ENCODE data around the gene CHP1. TPM values are rescaled to one million over a fixed set of nuclear protein-coding genes. Genes with fewer than 3 reads are reported as not detected.

Gene CHP1
- total and polyA plus RNA-seq, 8 donors: 59.6 to 387 (median 118) TPM

GRCh38 chr15:41283653-41284426, 52.8 kb downstream of the CHP1 start:
- WGBS, 5 donors: 0 to 1% (median 0%) methylated on average over 36 to 61 of the region's 61 CpGs
- intact Hi-C loops (cut with DNase I; ENCODE audit: low total_unique reads): no loop called here
- Histone ChIP-seq H3K27ac (peak overlapping the region; percentile 90 to 97 (median 96)), H3K4me1 (peaks cover 15 to 50% (median 43%) of the 10 kb centered on the region in 4 donors), H3K4me3 (peak overlapping the region; percentile 80 to 98 (median 94)), H3K9me3 (no peaks in the 10 kb centered on the region), H3K36me3 (peaks cover 36 to 56% (median 54%) of the 10 kb centered on the region in 4 donors), H3K27me3 (no peaks in the 10 kb centered on the region)
- TF ChIP-seq CTCF (IDR thresholded peaks at IDR 0.05): no peak
- peak in 2 of 4 donors; percentile 81 to 89 for TF ChIP-seq POLR2A (IDR thresholded peaks at IDR 0.05)
- TF ChIP-seq POLR2AphosphoS5 (IDR thresholded peaks at IDR 0.05): peak; percentile 80 to 94 (median 92)
- TF ChIP-seq EP300 (IDR thresholded peaks at IDR 0.05): no peak
- DNase-seq: peak; percentile 99 to 100

- H3K27ac ChIP-seq: peak overlapping the region; percentile 90 to 97 (median 96)
- intact Hi-C loops (cut with DNase I; ENCODE audit: low total_unique reads): no loop called here
- TF ChIP-seq EP300 (IDR thresholded peaks at IDR 0.05) (no peak), POLR2AphosphoS5 (IDR thresholded peaks at IDR 0.05) (no peak), POLR2A (IDR thresholded peaks at IDR 0.05) (no peak), CTCF (IDR thresholded peaks at IDR 0.05) (no peak)
- peak overlapping the region; percentile 80 to 98 (median 94) for H3K4me3 ChIP-seq
- peaks cover 28 to 54% (median 53%) of the 10 kb centered on the region in 4 donors for H3K36me3 ChIP-seq
- H3K4me1 ChIP-seq: peaks cover 15 to 57% (median 49%) of the 10 kb centered on the region in 4 donors
- H3K9me3 ChIP-seq: no peaks in the 10 kb centered on the region
- 0 to 1% (median 1%) methylated on average over 20 of the region's 20 CpGs for WGBS, 5 donors
- no peaks in the 10 kb centered on the region for H3K27me3 ChIP-seq
- peak in 1 of 2 donors; percentile 60 for DNase-seq
Observed at GRCh38 chr15:41284427-41285177, 53.5 kb downstream of the CHP1 start.

- DNase-seq: no peak
- H3K27ac ChIP-seq: peak overlapping the region in 4 of 5 donors; percentile 90 to 97 (median 96)
- intact Hi-C loops (cut with DNase I; ENCODE audit: low total_unique reads): no loop called here
- H3K36me3 ChIP-seq: peaks cover 21 to 54% (median 49%) of the 10 kb centered on the region in 4 donors
- TF ChIP-seq POLR2AphosphoS5 (IDR thresholded peaks at IDR 0.05): no peak
- no peak for TF ChIP-seq POLR2A (IDR thresholded peaks at IDR 0.05)
- TF ChIP-seq CTCF (IDR thresholded peaks at IDR 0.05): no peak
- TF ChIP-seq EP300 (IDR thresholded peaks at IDR 0.05): no peak
- H3K27me3 ChIP-seq: no peaks in the 10 kb centered on the region
- peak overlapping the region; percentile 80 to 98 (median 94) for H3K4me3 ChIP-seq
- WGBS, 5 donors: 32 to 41% (median 36%) methylated on average over 7 of the region's 7 CpGs
- H3K9me3 ChIP-seq: no peaks in the 10 kb centered on the region
- peaks cover 15 to 64% (median 49%) of the 10 kb centered on the region in 4 donors for H3K4me1 ChIP-seq
Observed at GRCh38 chr15:41285285-41285684, 54.2 kb downstream of the CHP1 start.

GRCh38 chr15:41286665-41287333, 55.7 kb downstream of the CHP1 start:
- intact Hi-C loops (cut with DNase I; ENCODE audit: low total_unique reads): no loop called here
- no peak overlapping the region for H3K4me3 ChIP-seq
- H3K36me3 ChIP-seq: peaks cover 21 to 65% (median 56%) of the 10 kb centered on the region in 4 donors
- no peaks in the 10 kb centered on the region for H3K9me3 ChIP-seq
- 94 to 97% (median 95%) methylated on average over 6 of the region's 6 CpGs for WGBS, 5 donors
- peaks cover 15 to 72% (median 49%) of the 10 kb centered on the region in 4 donors for H3K4me1 ChIP-seq
- H3K27ac ChIP-seq: peak overlapping the region in 1 of 5 donors; percentile 31
- no peaks in the 10 kb centered on the region for H3K27me3 ChIP-seq
- TF ChIP-seq POLR2A (IDR thresholded peaks at IDR 0.05) (no peak), POLR2AphosphoS5 (IDR thresholded peaks at IDR 0.05) (no peak), EP300 (IDR thresholded peaks at IDR 0.05) (no peak), CTCF (IDR thresholded peaks at IDR 0.05) (no peak)
- no peak for DNase-seq

All from stomach (tissue), 9 donors.